ENCODE results near the gene APBB1IP.

Gene APBB1IP

GRCh38 chr10:26513101-26513500, 75.0 kb downstream of the APBB1IP start:
- no peak for DNase-seq

GRCh38 chr10:26516540-26517101, 78.5 kb downstream of the APBB1IP start:
- no peak for DNase-seq

GRCh38 chr10:26517141-26517867, 79.2 kb downstream of the APBB1IP start:
- DNase-seq: no peak

- DNase-seq: no peak
Observed at GRCh38 chr10:26519803-26520202, 81.7 kb downstream of the APBB1IP start.

GRCh38 chr10:26520575-26520974, 82.4 kb downstream of the APBB1IP start:
- no peak for DNase-seq

GRCh38 chr10:26524161-26524896, 86.2 kb downstream of the APBB1IP start:
- no peak for DNase-seq

GRCh38 chr10:26525586-26525985, 87.4 kb downstream of the APBB1IP start:
- DNase-seq: no peak

- DNase-seq: no peak
Observed at GRCh38 chr10:26527018-26527417, 88.9 kb downstream of the APBB1IP start.

GRCh38 chr10:26528048-26528447, 89.9 kb downstream of the APBB1IP start:
- DNase-seq: no peak

GRCh38 chr10:26528715-26529393, 90.7 kb downstream of the APBB1IP start:
- no peak for DNase-seq

- DNase-seq: no peak
Observed at GRCh38 chr10:26534384-26534783, 96.2 kb downstream of the APBB1IP start.

GRCh38 chr10:26540601-26541000, 102.5 kb downstream of the APBB1IP start:
- DNase-seq: no peak

- DNase-seq: peak; percentile 42
Observed at GRCh38 chr10:26543567-26544306, 105.6 kb downstream of the APBB1IP start.

GRCh38 chr10:26544932-26545331, 106.8 kb downstream of the APBB1IP start:
- no peak for DNase-seq

GRCh38 chr10:26550774-26551526, 112.8 kb downstream of the APBB1IP start:
- DNase-seq: no peak

- DNase-seq: no peak
Observed at GRCh38 chr10:26554246-26554645, 116.1 kb downstream of the APBB1IP start.

- DNase-seq: no peak
Observed at GRCh38 chr10:26555719-26556368, 117.7 kb downstream of the APBB1IP start.

- DNase-seq: peak; percentile 53
Observed at GRCh38 chr10:26556748-26557640, 118.9 kb downstream of the APBB1IP start.

GRCh38 chr10:26557641-26558014, 119.5 kb downstream of the APBB1IP start:
- DNase-seq: no peak
